HG02981 (cell line): ENCODE results near the gene TAS1R2.

Experiments
- ATAC-seq: cut with Tn5 transposase; IDR thresholded peaks from one replicate; pipeline ENCODE4 v1.9.1; 2021; ENCODE audit warnings: mild to moderate bottlenecking, moderate library complexity; ENCODE audit not compliant: unreplicated experiment

The TAS1R2 gene

DNA sequence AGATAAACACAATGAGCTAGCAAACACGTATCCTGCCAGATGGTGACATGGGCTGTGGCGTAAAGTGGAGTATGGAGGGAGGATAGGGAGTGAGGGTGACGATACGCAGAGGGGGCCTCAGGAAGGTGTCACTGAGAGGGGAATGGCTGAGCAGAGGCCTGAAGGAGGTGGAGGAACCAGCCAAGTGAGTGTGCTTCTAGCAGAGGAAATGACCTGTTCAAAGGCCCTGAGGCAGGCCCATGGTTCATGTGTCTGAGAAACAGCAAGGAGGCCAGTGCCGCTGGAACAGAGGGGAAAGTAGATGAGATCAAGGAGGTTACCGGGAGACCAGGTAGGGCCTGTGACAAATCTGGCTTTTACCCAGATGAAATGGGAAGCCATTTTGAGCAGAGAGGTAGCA, 36.0 kb downstream of the TAS1R2 start:
- no peak for ATAC-seq

- ATAC-seq = no peak
Measured at GRCh38 chr1:18820791-18821641, 38.4 kb downstream of the TAS1R2 start.

- no peak for ATAC-seq
Measured at GRCh38 chr1:18819986-18820790, 39.3 kb downstream of the TAS1R2 start.

DNA sequence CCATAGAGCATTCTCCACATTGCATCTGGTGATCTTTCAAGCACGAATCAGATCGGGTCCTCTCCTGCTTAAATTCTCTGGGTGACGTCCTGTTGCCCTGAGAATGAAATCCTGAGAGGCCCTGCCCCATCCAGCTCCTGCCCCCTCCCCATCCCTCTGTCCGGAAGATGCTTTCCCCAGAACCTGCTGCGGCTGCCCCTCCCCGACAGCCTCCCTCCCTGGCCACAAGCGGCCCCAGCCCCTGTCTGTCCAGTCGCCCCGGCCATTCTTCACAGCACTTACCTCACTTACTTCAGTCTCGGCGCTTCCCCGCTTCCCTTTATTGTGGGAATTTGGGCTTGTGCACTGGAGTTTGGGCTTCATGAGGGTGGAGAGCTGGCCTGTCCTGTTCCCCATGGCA, 40.3 kb downstream of the TAS1R2 start:
- no peak for ATAC-seq

GRCh38 chr1:18817795-18818435, 41.5 kb downstream of the TAS1R2 start:
- ATAC-seq = no peak

DNA sequence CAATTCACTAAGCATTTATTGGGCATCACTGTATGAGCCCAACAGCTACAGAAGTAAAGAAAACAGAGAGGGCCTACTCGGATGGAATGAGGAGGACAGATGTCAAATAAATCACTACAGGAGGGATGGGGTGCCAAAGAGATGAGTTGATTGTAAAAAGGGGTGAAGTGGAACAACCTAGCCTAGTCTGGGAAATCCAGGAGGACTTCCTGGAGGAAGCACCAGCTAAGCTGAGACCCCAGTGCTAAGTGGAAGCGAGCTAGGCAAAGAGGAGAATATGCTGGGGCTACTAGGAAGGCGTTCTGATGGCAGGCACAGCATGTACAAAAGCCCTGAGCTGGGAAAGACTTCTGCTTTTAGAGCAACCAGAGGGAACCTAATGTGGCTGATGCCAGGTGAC, 42.1 kb downstream of the TAS1R2 start:
- no peak for ATAC-seq

GRCh38 chr1:18816808-18817207, 42.7 kb downstream of the TAS1R2 start:
- no peak for ATAC-seq

GRCh38 chr1:18814874-18815531, 44.5 kb downstream of the TAS1R2 start:
- no peak for ATAC-seq

- ATAC-seq = no peak
Measured at GRCh38 chr1:18814425-18814824, 45.0 kb downstream of the TAS1R2 start.

DNA sequence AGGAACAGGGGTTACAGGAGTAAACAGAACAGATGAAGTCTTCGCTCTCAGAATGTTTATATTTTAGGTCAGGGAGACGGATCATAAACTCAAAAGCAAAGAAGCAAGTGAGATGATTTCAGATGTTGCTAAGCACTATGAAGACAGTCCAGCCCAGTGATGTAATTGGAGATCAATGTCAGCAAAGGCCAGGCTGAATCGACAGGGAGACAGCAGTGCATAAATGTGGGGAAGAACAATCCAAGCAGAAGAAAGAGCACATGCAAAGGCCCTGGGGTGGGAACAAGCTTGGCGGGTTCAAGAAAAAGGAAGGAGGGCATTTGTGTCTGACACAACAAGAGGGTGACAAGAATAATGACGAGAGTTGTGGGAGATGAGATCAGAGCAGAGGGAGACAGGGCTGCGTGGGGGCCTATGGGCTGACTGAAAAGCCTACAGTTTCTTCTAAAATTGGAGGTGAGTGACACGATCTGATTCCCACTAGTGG, 47.0 kb downstream of the TAS1R2 start:
- no peak for ATAC-seq

GRCh38 chr1:18811733-18812452, 47.6 kb downstream of the TAS1R2 start:
- no peak for ATAC-seq

GRCh38 chr1:18809953-18810899, 49.2 kb downstream of the TAS1R2 start:
- no peak for ATAC-seq

GRCh38 chr1:18808550-18808949, 50.9 kb downstream of the TAS1R2 start:
- no peak for ATAC-seq

GRCh38 chr1:18807334-18808063, 52.0 kb downstream of the TAS1R2 start:
- no peak for ATAC-seq

- ATAC-seq = no peak
Measured at GRCh38 chr1:18805925-18806849, 53.3 kb downstream of the TAS1R2 start.

DNA sequence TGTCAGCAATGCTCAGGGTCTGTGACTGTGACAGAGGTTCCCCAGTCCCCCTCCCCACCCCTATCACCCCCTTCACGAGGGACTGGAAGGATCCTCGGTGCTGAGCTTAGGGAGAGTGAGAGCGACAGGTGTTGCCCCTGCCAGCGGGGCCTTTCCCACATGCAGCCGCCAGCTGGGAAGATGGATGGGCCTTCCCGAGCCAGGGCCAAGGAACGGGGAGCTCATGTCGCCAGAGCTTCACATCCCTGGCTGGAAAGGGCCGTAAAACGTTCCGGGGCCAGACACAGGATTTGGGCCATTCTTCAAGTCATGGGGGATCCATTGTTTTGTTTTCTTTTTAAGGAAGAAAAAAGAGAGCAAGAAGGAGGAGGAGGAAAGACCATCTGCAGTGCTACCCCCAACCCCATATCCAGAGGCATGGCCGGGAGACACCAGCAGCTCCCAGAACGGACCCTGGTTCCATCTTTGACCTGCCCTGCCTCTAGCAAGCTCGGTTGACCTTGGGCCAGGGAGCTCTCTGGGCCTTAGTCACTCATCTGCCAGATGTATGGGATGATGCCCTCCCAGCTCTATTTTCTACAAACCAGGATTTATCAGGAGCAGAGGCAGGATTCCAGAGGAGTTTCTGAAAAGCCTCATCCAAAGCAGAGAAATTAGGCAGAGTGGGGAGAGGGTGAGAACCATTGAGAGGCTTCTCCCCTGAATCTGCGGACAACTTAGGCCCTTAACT, 54.1 kb downstream of the TAS1R2 start:
- no peak for ATAC-seq

DNA sequence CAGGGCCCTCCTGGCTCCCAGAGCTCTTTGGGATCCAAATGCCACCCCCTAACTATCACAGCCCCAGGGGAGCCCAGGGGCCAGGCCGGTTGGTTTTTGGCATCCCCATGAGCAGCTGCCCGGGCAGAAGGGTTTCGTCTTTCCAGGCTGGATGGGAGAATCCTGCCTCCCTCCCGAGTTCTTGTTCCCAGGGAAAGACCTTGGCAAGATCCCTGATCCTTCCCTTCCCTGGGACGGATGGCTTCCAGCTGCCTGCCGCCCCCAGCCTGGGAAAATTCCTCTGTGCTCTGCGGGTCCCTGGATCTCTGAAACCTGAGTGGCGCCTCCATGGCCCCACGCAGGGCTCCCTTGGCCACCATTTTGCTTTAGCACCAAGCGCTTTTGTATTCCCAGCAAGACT, 55.6 kb downstream of the TAS1R2 start:
- ATAC-seq = no peak
